AG08396 (cell line): ENCODE measurements around the gene MOK.

Experiments
- DNase-seq: peaks from one replicate; pipeline ENCODE4 v3.0.0; 2012; ENCODE audit warnings: low spot score, mixed read lengths

Gene MOK

DNA sequence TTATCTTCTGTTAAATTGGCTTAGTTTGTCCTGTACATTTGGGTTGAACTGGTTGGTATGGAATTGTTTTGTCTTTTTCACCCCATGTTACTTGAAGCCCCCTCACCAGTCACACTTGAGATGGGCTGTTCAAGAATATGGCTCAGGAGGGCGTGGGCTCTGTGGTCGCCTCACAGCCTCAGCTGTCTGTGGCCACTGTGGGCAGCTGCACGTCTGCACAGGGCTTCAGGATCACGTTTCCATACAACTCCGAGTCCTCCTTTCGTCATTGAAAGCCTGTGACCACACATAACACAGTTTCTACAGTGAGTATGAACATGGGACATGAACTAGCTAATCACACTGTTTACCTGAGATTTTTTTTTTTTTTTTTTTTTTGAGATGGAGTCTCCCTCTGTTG lies 81.3 kb downstream of the MOK start:
- DNase-seq: no peak

DNA sequence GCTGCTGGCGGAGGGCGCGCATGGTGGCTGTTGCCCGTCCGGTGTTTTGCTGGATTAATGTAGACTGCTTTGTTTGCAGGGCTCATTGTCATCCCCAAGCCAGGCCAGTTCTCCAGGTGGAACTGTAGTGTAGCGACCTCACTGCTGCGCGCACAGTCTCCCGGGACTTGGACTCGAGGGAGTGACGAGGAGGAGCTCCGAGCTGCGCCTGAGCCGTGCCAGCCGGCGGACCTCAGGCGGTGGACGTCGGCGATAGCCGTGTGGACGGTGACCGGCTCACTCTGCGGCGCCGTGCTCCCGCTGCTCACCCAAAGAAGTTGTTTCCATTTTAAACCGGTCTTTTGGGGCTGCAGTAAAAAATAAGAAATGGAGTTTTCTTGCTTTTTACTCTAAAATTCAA lies 82.2 kb downstream of the MOK start:
- DNase-seq: no peak

DNA sequence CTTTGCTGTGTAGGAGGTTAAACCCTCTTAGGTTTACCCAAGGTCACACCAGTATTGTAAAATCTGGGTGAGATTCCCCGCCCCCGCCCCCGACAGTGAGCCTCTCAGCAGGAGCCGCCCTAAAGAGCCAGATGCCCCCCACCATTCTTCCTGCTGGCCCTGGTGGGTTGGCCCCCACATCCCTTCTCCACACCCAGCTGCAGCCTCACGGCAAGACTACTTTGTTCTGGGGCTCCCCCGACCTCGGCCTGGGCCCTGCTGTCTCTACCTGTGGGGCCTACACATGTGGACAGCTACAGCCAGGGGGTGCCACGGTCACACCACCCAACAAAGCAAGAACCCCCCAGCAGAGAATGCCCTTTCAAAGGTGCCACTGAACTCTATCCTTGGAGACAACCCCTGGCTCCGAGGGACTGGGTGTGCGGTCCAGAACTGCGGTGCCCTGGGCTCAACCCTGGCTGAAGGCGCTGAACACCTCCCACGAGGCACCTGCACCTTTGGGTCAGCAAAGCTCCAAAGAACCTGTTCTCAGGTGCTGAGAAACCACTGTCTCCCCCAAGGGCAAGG lies 82.9 kb downstream of the MOK start:
- no peak for DNase-seq

DNA sequence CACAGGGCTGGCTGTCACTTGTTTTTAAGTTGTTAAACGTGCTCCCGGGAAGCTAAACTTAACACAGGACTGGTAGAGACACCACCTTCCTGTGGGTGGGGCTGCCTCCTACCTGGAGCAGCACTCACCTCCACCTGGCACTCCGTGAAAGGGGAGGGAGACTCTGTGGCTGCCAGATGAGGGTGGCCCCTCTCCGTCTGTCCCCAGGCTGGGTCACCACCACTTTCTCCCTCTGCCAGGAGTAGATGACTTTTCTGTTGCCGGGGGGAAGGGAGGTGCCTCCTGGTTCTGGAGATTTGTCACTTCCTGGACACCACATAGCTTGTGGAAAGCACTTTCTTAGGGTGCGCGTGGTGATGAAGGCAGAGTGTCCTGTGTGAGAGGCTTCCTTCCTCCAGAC lies 83.9 kb downstream of the MOK start:
- no peak for DNase-seq

DNA sequence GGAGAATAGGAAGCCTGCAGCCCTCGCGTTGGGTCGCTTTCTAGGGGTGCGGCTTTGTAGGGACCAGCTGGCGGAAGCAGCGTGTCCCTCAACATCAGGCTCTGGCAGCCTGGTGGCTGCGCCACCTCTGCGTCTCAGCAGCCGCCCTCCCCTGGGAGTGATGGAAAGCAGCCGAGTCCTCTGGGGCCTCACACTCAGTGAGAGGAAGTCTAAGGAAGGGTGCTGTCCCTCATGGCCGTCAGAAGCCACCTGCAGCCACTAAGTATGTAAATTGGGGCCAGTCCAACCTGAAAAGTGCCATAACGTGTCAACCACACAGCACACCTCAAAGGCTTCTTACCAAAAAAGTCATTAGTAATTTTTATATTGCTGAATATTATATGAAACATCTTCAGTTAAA lies 84.9 kb downstream of the MOK start:
- no peak for DNase-seq

DNA sequence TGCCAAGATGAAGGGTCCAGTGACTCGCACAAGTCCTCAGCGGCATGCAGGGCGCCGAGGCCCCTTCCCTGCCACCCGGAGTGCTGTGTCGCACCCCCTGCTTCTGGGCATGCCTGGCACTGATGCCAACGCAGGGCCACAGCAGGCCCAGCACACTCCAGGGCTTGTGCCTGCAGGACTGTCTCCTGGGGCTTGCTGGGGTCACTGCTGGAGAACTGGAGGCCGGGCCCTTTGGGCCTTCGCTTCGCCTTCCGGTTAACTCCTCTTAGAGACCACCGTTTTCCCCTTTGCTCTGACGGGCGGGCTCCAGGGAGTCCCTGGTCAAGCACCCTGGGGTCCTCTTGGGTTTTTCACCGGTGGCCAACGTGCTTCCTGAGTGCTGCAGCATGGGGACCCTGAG lies 85.6 kb downstream of the MOK start:
- DNase-seq: no peak

DNA sequence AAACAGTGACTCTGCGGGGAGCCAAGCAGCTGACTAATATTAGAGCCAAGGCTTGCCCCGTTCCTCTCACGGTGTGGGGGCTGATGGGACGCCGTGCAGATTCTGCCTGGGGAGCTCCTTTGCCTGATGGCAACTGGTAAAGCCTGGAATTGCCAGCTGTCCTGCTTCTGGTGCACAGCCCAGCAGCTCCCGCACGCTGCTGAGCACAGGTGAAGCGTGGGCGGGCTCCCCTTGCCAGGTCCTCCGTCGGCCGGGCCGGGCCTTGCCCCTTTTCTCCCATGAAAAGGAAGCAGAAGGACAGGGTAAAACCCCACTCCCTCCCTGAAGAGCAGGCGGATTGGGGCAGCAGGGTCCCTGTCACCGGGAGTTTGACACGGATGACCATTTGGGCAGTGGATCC lies 86.3 kb downstream of the MOK start:
- DNase-seq: no peak

DNA sequence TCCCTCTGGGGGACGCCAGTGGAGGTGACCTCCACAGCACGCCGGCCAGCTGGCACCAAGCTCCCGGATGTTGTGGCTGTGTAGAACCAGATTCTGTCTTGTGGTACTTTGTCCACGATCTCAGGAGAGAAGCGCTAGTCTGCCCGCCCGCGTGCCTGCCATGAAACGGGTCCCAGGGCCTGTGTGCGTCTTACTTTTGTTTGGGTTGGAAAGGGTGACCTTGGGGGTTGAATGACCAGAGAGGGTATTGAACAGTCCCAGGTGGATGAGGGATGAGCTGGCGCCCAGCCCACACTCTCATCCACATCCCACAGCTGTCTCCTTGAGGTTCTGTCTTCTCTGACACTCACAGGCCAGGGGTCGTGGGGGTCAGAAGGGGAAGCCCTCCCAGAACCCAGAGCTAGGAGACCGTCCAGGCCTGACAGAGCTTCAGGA lies 87.0 kb downstream of the MOK start:
- no peak for DNase-seq

DNA sequence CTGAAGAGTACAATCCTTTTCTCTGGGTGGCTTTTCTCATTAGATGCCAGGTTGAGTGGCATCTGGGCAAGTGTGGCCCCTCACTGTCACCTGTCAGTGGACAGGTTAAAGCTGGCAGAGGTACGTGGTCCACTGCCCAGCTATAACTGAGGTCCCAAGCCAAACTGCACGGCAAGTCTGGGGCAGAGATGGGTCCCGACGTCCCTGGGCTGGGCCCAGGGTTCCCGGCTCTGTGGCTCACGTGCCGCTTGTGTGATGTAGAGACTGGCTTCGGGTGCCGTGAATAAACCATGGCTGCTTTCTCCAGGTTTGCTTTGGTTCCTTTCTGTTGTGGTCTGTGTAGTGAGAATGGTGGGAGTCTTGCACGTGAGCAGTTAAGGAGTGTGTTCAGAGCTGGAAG lies 87.6 kb downstream of the MOK start:
- no peak for DNase-seq

DNA sequence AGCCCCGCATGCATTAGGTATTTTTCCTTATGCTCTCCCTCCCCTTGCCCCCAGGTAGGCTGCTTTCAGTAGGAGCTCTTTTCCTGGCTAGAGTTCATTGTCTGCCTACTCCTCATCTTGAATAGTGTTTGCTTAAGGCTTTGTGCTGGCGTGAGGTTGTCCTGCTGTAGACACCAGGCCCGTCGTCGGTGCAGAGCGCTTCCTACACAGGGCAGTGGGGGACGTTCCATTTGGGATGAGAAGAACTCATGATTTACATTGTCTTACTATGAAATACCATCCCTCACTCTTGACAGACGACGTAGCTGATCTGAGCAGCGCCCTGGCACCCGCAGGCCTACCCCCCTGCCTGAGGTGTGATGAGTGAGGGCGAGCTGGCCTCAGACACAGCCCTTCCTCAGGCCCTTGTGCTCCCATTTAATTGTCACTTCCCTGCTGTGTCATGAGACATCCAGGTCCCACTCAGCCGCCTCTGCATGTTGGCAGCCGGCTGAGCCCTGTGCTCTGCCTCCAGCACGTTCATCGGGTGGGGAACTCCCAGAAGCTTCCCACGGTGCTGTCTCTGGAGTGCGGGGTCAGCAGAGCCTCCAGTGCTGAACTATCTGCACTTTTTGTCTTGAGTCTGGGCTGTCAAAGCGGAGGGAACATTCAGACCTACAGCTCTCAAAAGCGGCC lies 89.3 kb downstream of the MOK start:
- no peak for DNase-seq

DNA sequence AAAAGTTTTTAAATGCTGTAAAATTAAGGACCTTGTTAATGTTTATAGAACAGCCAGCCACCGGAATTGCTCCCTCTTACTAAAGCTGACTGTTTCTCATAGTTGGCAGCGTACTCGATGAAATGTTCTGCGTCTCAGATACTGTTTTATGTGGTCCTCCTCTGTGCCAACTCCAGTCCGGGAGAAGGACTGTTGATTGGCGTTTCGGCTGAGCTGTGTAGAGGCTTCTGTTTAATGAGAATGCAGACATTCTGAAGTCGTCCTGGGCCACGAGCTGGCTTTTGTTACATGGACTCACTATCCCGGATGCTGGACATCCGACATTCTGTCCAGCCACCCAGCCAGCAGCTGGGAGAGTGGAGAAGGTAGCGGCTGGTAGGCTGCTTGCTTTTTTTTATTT lies 89.9 kb downstream of the MOK start:
- peak; percentile 84 for DNase-seq

DNA sequence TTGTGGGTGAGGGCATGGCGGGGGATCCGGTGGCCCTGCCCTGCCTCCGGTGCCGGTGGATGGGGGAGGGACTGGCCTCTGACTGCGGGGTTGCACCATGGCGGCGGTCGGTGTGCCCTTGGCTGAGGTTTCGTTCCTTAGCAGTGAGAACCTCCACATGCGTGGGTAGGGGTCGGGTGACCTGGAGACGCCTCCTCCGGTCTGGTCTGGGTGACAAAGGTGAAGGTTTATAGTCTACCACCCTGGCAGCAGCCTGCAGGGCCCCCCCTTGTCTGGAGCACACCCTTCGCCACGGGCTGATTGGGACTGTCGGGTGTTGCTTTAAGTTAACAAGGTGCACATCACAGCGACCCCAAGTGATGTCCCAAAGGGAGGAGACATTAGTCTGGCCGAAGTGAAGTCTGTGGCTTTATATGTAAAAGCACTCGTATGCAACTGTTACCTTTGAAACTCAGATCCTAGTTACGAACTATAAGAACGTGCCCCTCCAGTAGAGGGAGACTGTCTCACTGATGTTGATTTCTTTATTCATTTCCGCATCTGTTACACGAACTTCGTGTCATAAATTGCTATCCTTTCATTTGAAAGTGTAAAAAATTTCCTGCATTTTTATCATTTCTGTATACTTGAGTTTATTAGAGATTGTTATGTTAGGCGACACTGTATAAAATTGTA lies 90.8 kb downstream of the MOK start:
- DNase-seq: no peak

DNA sequence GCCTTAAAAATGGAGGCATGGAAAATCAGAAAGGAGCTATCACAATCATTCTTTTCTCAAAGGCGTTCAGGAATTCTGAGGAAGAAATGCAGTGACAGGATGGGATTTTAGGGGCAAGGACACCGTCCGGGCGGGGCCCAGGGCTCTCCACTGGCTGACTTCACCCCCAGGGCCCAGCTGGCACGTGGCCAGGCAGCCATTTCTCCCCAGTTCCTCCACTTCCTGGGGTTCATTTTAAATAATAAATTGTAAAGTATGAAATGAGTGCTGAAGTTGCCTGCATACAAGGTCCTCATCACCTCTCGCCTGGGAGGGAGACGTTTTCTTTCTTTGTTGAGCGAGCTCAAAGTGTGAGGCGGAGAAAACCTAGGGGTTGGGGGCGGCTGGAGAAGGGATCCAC lies 91.5 kb downstream of the MOK start:
- DNase-seq: no peak

DNA sequence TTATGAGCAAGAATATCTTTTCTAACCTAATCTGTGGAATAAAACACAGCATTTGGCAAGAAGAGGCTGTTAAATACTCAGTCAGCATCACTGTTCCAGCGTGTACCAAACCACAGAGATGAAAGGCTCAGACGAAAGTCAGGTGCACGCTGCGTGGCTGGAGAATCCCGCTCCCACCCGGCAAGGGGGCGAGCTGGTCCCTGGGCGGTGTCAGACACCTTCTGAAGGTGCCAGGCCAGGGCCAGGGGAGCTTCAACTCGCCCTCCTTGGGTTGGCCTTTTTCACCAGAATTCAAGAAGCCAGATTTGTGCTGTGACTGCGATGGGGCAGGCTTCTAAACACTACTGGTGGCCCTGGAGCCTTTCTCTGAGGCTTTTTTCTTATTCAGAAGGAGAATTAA lies 92.1 kb downstream of the MOK start:
- DNase-seq: no peak

DNA sequence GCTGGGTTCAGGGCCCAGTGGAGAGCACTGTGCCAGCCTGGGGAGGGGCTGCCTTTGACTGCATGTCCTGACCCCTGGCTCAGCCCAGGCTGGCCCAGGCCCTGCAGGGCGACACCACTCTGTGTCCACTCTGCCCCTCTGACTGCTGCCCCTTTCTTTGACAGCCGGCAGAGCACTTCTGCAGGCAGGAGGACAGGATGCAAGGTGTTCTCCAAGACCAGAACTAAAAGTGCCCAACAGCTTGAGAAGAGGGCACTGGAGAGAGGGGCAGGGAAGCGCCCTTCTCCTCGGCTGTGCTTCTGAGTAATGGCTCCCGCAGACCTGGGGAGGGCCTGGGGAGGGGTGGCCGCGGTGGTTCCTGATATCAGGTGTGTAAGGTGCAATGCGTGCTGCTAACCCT lies 92.6 kb downstream of the MOK start:
- no peak for DNase-seq

DNA sequence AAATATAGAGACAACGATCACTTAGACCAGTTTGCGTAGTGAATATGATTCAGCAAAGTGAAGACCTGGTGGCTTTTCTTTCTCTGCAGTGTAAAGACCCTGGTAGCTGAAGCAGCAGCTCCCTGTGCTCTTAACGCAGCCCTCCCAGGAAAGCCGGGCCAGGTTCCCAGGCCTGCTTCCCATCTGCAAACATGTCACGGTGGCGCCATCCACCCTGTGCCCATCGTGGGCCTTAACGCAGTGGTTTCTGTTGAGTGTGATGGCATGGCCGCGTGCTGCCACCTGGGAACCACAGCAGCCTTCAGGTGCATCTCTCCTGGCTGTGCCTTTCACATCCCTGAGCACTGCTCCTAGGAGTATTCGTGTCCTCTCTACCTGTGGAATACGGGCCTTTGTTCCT lies 93.7 kb downstream of the MOK start:
- DNase-seq: no peak

DNA sequence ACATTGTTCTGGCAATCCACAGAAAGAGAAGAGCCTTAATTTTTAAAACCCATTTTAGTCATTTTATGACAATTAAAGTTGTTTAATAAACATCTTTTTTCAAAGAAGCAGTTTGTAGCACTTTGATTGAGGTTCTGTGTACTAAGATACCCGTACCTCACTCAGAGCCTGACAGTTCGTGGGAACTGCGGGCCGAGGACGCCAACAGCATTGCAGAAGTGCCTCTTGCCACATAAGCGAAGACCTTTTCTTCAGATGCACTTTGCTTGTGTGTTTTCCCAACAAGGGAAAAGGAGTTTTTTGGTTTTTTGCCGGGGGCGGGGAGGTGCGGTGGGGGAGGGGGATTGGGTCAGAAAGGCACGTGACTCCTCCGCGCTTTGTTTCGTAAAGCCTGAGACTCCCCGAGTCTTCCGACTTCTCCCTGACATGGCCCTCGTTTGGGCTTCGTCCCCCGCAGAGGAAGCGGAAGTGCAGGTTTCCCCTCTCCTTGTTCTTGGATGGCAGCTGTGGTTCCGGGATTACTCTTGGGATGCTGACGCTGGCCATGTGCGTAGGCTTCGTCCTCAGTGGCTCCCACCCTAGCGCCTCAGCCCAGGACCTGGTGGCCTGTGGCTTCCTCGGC lies 94.4 kb downstream of the MOK start:
- DNase-seq: no peak

DNA sequence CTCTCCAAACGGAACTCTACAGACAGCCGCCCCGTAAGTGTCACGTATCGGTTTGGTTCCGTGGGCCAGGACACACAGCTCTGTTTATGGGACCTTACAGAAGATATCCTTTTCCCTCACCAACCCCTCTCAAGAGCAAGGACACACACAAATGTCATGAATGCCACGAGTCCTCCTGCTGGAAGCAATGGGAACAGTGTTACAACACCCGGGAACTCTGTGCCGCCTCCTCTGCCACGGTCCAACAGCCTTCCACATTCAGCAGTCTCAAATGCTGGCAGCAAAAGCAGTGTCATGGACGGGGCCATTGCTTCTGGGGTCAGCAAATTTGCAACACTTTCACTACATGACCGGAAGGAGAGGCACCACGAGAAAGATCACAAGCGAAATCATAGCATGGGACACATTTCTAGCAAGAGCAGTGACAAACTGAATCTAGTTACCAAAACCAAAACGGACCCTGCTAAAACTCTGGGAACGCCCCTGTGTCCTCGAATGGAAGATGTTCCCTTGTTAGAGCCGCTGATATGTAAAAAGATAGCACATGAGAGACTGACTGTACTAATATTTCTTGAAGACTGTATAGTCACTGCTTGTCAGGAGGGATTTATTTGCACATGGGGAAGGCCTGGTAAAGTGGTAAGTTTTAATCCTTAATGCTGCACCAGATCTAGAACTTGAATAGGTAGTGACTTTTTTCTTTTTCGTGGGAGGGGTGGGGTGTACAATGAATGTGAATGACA lies 95.6 kb downstream of the MOK start:
- peak; percentile 46 for DNase-seq

DNA sequence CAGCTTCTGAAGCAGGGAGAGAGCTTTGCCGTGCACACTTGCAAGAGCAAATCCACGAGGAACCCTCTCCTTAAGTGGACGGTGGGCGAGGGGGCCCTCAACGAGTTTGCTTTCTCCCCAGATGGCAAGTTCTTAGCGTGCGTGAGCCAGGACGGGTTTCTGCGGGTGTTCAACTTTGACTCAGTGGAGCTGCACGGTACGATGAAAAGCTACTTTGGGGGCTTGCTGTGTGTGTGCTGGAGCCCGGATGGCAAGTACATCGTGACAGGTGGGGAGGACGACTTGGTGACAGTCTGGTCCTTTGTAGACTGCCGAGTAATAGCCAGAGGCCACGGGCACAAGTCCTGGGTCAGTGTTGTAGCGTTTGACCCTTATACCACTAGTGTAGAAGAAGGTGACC lies 96.2 kb downstream of the MOK start:
- no peak for DNase-seq

DNA sequence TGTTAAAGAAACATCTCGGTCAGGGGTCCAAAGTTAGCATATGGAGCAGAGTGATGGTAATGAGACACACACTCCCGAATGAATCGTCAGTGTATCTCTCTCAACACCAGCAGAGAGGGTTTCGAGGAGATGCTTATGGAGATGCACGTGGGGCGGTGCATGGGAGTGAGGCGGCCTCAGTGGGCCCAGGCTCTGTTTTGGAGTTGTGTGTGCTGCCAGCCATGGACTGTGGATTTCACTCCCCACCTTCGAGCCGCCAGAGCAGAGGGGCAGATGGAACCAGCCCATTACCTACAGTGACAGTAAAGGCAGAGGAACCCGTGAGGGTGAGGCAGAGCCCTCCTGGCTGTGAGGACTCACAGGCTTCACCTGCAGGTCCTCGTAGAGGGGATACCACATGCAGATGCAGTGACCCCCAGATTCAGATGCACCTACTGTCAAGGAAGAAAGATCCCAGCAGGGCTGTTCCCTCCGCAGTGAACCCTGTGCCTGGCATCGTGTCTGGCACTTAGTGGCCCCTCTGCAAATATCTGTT lies 97.1 kb downstream of the MOK start:
- no peak for DNase-seq

DNA sequence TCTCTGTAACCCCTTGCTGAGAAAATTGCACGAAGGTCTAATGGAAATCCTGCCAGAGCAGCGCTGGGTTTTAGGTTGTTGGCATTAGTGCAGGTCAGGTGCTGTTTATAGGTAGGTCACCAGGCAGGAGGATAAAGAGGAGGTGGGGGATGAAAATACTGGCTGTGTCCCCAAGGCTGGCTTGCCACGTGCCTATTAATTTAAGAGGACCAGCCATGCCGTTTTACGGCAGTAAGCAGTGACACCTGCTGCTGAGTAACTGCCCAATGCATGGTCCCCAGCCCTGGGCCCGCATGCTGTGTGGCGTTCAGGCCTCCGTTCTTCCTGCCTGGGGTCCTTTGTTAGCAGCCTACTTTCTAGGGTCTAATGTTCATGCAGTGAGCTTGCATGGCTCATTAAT lies 98.0 kb downstream of the MOK start:
- DNase-seq: no peak

DNA sequence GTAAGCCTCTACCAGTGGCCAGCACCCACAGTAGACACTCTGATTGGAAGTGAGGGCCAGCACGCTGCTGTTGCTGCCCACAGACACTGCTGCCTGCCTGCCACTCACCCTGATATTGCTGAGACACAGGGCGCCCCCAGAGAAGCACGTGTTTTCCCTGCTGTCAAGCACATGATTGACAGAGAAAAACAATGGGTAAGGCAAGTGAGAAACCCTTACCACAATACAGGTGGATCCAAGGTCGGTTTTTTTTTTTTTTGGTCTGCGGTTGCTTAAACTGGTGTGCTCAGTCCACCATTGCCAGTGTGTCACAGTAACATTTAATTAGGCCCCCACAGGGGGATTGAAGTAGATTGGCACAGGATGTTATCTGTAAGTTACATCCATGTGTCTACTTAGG lies 99.4 kb downstream of the MOK start:
- no peak for DNase-seq
